Stimulated activated CD8-positive, alpha-beta memory T cell treated with anti-CD3 and anti-CD28 coated beads, Interleukin-15, amount 100 ng/mL, for 1 hour (primary cell): Measurements from ENCODE around the gene RAI1.
"Not testable (repeated sequence)": the region's sequence is repeated elsewhere in the genome, so short reads cannot be mapped to it uniquely, and the experiment has no call there.

ENCODE experiments used
- DNase-seq: peaks from one replicate; pipeline ENCODE4 v3.0.0-alpha.2; 2020; ENCODE audit warnings: low read depth

The RAI1 gene

GRCh38 chr17:17804007-17804406, 122.7 kb downstream of the RAI1 start:
- no peak for DNase-seq

GRCh38 chr17:17805575-17805974, 124.3 kb downstream of the RAI1 start:
- no peak for DNase-seq

DNA sequence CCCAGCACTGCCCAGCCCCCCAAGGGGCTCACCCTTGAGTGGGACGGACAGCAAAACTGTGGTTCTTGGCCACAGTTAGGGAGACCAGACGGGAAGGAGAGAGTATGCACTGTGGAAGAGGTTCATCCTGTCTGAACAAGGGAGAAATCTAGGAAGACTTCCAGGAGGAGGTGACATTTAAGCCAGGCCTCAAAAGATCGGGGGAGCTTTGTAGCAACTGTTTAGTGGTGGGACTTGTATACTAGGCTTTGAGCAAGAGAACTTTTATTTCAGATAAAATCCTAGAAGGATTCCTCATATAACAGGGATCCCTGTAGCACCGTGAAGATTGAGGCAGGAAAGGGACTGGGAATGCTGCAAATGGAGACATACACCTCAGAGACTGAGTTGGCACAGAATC, 124.8 kb downstream of the RAI1 start:
- no peak for DNase-seq

DNA sequence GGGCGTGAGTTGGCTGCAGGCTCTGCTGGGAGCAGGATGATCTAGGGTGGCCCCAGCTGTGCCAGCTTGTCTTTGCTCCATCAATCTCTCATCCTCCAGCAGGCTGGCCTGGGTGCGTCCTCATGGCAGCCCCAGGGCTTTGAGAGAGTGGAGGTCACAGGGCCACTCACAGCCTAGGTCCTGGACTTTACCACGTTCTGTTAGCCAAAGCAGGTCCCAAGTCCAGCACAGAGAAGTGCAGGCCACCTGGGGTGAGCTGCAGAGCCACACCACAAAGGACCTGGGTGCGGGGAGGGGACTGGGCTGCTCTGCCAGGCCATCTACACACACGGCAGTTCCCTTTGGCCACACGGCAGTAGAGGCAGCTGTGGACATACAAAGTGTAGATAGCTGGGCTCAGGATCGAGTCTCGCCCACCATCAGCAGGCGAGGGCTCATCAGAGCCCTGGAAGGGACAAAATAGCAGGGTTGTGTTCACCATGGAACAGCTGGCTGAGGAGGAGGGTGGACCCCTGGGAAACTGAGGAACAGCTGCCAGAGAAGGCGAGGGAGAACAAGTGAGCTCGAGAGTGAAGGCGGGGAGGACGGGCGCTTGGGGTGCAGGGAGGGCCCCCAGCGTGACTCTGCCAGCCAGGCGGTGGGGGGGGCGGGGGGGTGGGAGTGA, 125.5 kb downstream of the RAI1 start:
- DNase-seq = no peak

DNA sequence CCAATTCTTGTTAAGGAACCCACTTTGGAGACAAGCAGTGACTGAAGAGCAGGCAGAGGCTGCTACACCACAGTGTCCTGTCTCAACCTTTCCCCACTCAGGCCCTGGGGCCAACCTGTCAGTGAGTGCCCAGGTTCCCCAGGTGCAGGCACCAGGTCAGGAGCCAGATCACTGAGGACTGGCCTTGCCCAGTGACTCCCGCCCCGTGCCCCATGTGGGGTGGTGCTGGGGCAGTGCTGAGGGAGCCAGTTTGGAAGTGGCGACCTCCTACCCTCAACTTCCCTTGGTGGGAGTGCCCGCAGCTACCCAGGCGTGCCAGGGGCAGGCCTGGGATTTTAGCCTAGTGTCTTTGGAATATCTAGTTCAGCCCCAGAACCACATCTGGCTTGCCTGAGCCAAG, 126.2 kb downstream of the RAI1 start:
- no peak for DNase-seq

GRCh38 chr17:17808200-17808599, 126.9 kb downstream of the RAI1 start:
- DNase-seq = not testable (repeated sequence)

- DNase-seq = no peak
These were observed 127.6 kb downstream of the RAI1 start for GRCh38 chr17:17808706-17809432.

- no peak for DNase-seq
These were observed 128.3 kb downstream of the RAI1 start for GRCh38 chr17:17809531-17810083.

GRCh38 chr17:17810084-17810894, 129.0 kb downstream of the RAI1 start:
- no peak for DNase-seq

GRCh38 chr17:17810895-17811248, 129.6 kb downstream of the RAI1 start:
- DNase-seq = no peak

- DNase-seq = no peak
These were observed 130.3 kb downstream of the RAI1 start for GRCh38 chr17:17811381-17812210.

DNA sequence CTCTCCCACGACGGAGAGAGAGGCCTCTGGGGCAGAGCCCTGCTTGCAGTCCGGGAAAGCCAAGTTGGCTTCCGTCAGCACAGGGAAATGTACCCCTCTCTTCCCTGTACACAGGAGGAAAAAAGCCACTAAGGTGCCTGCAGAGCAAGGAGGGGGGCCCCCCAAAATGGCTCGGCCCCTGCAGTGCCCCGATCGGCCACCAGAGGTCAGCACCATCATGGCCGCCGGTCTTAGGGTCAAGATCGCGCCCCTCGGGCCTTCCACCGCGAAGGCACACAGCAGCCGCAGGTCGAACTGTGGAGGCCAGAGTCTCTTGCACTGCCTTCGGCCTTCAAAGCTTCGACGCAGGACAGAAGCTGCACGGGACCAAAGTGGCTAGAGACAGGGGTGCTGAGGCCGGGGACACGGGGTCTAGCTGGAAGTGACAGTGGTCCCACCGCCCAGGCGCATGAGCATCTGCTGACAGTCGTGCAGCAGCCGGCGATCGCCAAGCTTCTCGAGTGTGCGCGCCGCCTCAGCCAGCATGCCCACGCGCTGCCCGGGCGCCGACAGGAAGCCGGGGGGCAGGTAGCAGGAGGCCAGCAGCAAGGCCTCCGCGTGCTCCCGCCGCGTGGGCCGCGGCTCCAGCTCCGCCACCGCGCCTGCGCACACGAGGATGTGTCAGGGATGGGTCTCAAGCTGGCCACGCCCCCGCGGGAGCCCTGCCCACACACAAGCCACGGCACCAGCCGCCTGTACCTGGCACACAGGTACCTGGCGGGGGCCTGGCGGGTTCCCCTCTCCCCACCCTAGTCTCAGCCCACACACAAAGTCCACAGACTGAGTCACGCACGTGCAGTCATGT, 131.2 kb downstream of the RAI1 start:
- peak; percentile 54 for DNase-seq

DNA sequence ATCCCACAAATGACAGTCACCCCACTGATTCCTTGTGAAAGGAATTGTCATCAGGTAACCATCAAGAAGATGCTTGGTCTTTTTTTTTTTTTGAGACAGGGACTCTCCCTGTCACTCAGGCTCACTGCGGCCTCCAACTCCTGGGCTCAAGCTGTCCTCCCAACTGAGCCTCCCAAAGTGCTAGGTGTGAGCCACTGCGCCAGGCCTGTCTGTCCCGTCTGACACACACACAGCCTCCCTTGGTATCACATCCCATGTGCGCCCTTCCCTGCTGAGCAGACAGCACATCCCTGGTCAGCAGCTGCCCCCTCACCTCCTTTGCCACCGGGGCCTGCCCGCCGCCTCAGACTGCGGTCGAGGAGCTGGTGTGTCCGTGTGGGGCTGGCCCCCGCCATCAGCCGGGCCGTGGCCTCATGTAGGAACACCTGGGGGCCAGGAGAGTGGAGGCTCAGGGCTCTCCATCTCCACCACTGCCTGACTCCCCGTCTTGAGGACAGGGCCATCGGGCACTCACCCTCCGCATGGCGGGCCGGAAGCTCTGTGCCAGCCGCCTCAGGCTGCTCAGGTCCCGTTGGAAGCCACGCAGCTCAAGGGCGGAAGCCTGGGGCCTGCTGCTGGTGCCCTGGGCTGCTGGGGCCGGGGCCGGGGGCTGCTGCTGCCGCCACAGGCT, 131.9 kb downstream of the RAI1 start:
- DNase-seq = no peak

- DNase-seq = no peak
These were observed 132.5 kb downstream of the RAI1 start for GRCh38 chr17:17813725-17814095.

DNA sequence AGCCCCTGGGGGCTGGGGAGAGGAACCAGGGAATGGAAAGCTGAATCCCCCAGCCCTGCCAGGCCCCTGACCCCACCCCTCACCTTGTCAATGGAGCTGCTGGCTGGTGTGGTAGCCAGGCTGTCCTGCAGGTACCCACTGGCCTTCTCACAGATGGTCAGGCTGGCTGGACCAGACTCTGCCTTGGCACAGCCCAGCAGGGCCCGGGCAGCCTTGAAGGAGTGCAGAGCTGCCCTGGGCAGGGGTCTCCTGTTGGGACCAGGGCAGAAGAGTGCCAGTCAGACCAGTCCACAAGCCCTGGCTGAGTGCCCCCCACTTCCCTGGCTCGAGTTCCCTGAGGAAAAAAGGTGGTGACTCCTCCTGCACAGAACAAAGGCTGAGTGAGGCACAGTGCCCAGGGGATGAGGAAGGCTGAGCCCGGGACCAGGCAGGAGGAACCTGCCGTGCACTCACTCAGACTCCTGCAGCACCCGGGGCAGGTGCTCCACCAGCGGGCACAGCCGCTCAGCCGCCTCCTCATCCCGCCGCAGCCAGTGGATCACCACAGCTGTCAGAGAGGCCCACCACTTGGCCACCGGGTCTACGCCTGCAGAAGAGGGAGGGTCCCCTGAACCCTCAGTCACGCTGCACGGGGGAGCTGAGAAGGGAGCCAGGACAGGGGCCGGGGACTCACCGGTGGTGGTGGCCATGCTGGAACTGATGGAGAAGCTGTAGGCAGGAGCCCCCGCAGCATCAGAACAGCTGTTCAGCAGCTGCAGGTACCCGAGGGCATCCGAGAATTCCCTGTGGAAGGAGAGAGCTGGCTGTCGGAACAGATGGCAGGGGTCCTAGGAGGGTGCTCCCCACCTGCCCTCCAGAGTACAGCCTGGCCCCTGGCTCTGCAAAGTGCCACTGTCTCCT, 133.2 kb downstream of the RAI1 start:
- no peak for DNase-seq

- no peak for DNase-seq
These were observed 133.8 kb downstream of the RAI1 start for GRCh38 chr17:17815062-17815406.

GRCh38 chr17:17815436-17816200, 134.4 kb downstream of the RAI1 start:
- no peak for DNase-seq

- DNase-seq = no peak
These were observed 135.1 kb downstream of the RAI1 start for GRCh38 chr17:17816240-17816814.
